ENCODE results near the gene IKBKG.

DNA sequence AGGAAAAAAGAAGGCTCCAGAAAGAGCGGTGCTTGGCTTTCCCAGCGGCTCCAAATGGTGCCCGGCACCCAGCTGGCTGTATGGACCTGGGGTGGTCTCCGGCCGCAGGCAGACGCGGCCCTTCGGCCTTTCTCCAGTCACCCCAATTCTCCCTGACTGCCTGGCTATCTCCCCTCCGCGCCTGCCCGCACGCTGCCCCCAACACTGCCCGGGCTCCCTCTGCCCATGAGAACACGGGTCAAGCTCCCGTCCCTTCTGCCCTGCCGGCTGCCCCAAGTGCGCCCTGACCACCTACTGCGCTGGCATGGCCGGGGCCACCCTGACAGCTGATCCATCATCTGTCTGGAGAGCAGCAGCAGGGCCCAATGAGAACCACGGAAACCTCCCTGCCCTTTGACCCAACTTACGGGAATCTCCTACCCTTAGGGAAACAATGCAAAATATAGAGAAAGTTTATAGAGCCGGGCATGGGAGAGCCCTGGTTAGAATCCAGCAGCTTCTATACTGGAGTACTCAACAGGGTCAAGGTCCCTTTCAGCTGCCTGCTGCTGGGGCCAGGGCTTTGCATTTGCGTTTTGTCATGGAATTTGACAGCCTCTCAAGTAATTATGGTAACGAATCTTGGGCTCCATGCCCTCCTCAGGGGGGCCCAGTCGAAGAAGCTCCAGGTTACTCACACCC, 30.2 kb upstream of the IKBKG start:
- TF ChIP-seq, protein P1, sequence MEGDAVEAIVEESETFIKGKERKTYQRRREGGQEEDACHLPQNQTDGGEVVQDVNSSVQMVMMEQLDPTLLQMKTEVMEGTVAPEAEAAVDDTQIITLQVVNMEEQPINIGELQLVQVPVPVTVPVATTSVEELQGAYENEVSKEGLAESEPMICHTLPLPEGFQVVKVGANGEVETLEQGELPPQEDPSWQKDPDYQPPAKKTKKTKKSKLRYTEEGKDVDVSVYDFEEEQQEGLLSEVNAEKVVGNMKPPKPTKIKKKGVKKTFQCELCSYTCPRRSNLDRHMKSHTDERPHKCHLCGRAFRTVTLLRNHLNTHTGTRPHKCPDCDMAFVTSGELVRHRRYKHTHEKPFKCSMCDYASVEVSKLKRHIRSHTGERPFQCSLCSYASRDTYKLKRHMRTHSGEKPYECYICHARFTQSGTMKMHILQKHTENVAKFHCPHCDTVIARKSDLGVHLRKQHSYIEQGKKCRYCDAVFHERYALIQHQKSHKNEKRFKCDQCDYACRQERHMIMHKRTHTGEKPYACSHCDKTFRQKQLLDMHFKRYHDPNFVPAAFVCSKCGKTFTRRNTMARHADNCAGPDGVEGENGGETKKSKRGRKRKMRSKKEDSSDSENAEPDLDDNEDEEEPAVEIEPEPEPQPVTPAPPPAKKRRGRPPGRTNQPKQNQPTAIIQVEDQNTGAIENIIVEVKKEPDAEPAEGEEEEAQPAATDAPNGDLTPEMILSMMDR (IDR thresholded peaks at IDR 0.05): no peak
- TF ChIP-seq POLR2A (IDR thresholded peaks at IDR 0.05): no peak

Data from body of pancreas (tissue), 4 donors.